Caco-2 (cell line): ENCODE data around the gene ZFYVE19. TPM values are rescaled to one million over a fixed set of nuclear protein-coding genes. Genes with fewer than 3 reads are reported as not detected.

Experiments used
- BruUV-seq: library from RNA; stranded (reverse); fragments of 400-500 nt; replicated peaks from 2 replicates; lab custom pipeline; 2021; lab: Mats Ljungman, UMichigan
- CTCF ChIA-PET: fragments of 300-600 bp; sonication (Branson Sonifier 250); formaldehyde crosslinking; loops from one replicate; lab custom pipeline; 2022; ENCODE audit warnings: antibody characterized with exemption; lab: Charles Lee
- POLR2A ChIA-PET: fragments of 300-600 bp; sonication (Branson Sonifier 250); formaldehyde crosslinking; loops from one replicate; lab custom pipeline; 2022; ENCODE audit warnings: antibody characterized with exemption; lab: Charles Lee
- DNase-seq, 2 experiments: peaks; one replicate each; pipeline versions ENCODE4 v3.0.0 to v3.0.0-alpha.2; 2020 to 2022
- H3K27me3 ChIP-seq: replicated peaks from 2 replicates; pipeline ENCODE4 v1.6.0; 2011; ENCODE audit warnings: low read length; ENCODE audit not compliant: control insufficient read depth, insufficient read depth
- H3K36me3 ChIP-seq: 2 replicates; pipeline ENCODE4 v1.5.1; 2011; ENCODE audit warnings: low read length; ENCODE audit not compliant: control insufficient read depth, insufficient read depth
- H3K4me1 ChIP-seq: fragments of 250-450 bp; sonication (Bioruptor Pico); 2 replicates; pipeline ENCODE4 v1.5.1; 2020; ENCODE audit warnings: mild to moderate bottlenecking
- H3K4me3 ChIP-seq: 2 replicates; pipeline ENCODE4 v1.5.1; 2011; ENCODE audit warnings: low read depth, mild to moderate bottlenecking, control low read depth, low read length
- H3K9me3 ChIP-seq: fragments of 250-450 bp; sonication (Bioruptor Pico); 2 replicates; pipeline ENCODE4 v1.5.1; 2020; ENCODE audit warnings: mild to moderate bottlenecking, moderate library complexity
- H3K27ac Mint-ChIP-seq: one replicate; pipeline ENCODE4 v1.8.0; 2022; ENCODE audit warnings: mixed read lengths; ENCODE audit not compliant: unreplicated experiment
- H3K27me3 Mint-ChIP-seq: one replicate; pipeline ENCODE4 v1.8.0; 2022; ENCODE audit warnings: mixed read lengths; ENCODE audit not compliant: insufficient read depth, unreplicated experiment
- H3K36me3 Mint-ChIP-seq: one replicate; pipeline ENCODE4 v1.8.0; 2022; ENCODE audit warnings: mild to moderate bottlenecking, mixed read lengths; ENCODE audit not compliant: insufficient read depth, unreplicated experiment
- H3K4me1 Mint-ChIP-seq: one replicate; pipeline ENCODE4 v1.8.0; 2022; ENCODE audit warnings: low read depth, mixed read lengths; ENCODE audit not compliant: unreplicated experiment
- H3K4me3 Mint-ChIP-seq: one replicate; pipeline ENCODE4 v1.8.0; 2022; ENCODE audit warnings: mild to moderate bottlenecking, moderate library complexity, mixed read lengths; ENCODE audit not compliant: unreplicated experiment
- H3K9me3 Mint-ChIP-seq: one replicate; pipeline ENCODE4 v1.8.0; 2022; ENCODE audit warnings: mixed read lengths; ENCODE audit not compliant: unreplicated experiment
- CTCF ChIP-seq, 2 experiments: fragments of 200-600 bp in 1 of 2; IDR thresholded peaks; 1 replicate in 1 of 2; 2 replicates in 1 of 2; pipeline versions ENCODE4 v1.5.1 to v1.8.0; 2011 to 2022; ENCODE audit warnings: antibody characterized with exemption in 1 of 2, control low read depth in 1 of 2, inconsistent platforms in 1 of 2, low read depth in 1 of 2, low read length in 1 of 2, mild to moderate bottlenecking in 1 of 2, moderate library complexity in 1 of 2; ENCODE audit not compliant: insufficient read depth in 1 of 2, severe bottlenecking in 1 of 2, unreplicated experiment in 1 of 2
- intact Hi-C: fragments of 100-400 bp; cut with micrococcal nuclease; formaldehyde crosslinking; loops from one replicate; pipeline ENCODE4 v1.10.0; 2022; ENCODE audit not compliant: unreplicated experiment
- total RNA-seq: library from RNA; stranded (reverse); gene quantifications from 2 replicates; pipeline ENCODE4 v1.2.3, GENCODE V29; 2022

ZFYVE19 gene
- total RNA-seq, 1 experiment from 2014 or later = 26.7 TPM

- ChIA-PET POLR2A (no interaction called here), CTCF (no interaction called here)
- Histone ChIP-seq H3K4me3 (no peak overlapping the region), H3K9me3 (no peaks in the 10 kb centered on the region), H3K4me1 (peaks cover 16% of the 10 kb centered on the region), H3K27me3 (no peaks in the 10 kb centered on the region), H3K36me3 (peaks cover 4% of the 10 kb centered on the region)
- intact Hi-C loops = no loop called here
- no peak overlapping the region for H3K4me3 Mint-ChIP-seq
- no peak overlapping the region for H3K27ac Mint-ChIP-seq
- H3K9me3 Mint-ChIP-seq = no peaks in the 10 kb centered on the region
- no peaks in the 10 kb centered on the region for H3K4me1 Mint-ChIP-seq
- H3K27me3 Mint-ChIP-seq = no peaks in the 10 kb centered on the region
- BruUV-seq = no TSS peak
- H3K36me3 Mint-ChIP-seq = peaks cover 7% of the 10 kb centered on the region
- no peak for TF ChIP-seq CTCF (IDR thresholded peaks at IDR 0.05; ENCODE audit: insufficient read depth in 1 of 2, low read depth in 1 of 2, low read length in 1 of 2, severe bottlenecking in 1 of 2, unreplicated experiment in 1 of 2)
- no peak for DNase-seq
Observed at GRCh38 chr15:40841741-40842140, 34.9 kb downstream of the ZFYVE19 start.

- Histone ChIP-seq H3K36me3 (peaks cover 4% of the 10 kb centered on the region), H3K9me3 (no peaks in the 10 kb centered on the region), H3K27me3 (no peaks in the 10 kb centered on the region), H3K4me3 (peak overlapping the region; percentile 85), H3K4me1 (peaks cover 33% of the 10 kb centered on the region)
- peak overlapping the region; percentile 99 for H3K4me3 Mint-ChIP-seq
- H3K36me3 Mint-ChIP-seq = peaks cover 20% of the 10 kb centered on the region
- no peak for TF ChIP-seq CTCF (IDR thresholded peaks at IDR 0.05; ENCODE audit: insufficient read depth in 1 of 2, low read depth in 1 of 2, low read length in 1 of 2, severe bottlenecking in 1 of 2, unreplicated experiment in 1 of 2)
- H3K4me1 Mint-ChIP-seq = peaks cover 8% of the 10 kb centered on the region
- intact Hi-C loops = no loop called here
- ChIA-PET CTCF (interaction anchor here (0.6 to 2.1 kb wide), 12 partner anchors 14 to 255 kb away, joined by 3 to 11 read pairs (median 4); partner anchors contain the start of genes CHAC1, DNAJC17, GCHFR and RHOV), POLR2A (interaction anchor here (0.5 to 3.8 kb wide), 15 partner anchors 9 to 389 kb away, joined by 3 to 23 read pairs (median 5); partner anchors contain the start of genes CCDC32, DNAJC17, PPP1R14D and ZFYVE19)
- no peaks in the 10 kb centered on the region for H3K27me3 Mint-ChIP-seq
- BruUV-seq = no TSS peak
- H3K27ac Mint-ChIP-seq = peak overlapping the region; percentile 89
- H3K9me3 Mint-ChIP-seq = no peaks in the 10 kb centered on the region
- DNase-seq = no peak
Observed at GRCh38 chr15:40843261-40843884, 36.5 kb downstream of the ZFYVE19 start.

- ChIA-PET CTCF (interaction anchor here (0.5 to 2.1 kb wide), 14 partner anchors 13 to 256 kb away, joined by 3 to 11 read pairs (median 4); partner anchors contain the start of genes CHAC1, DNAJC17, GCHFR and RHOV), POLR2A (interaction anchor here (0.5 to 3.8 kb wide), 17 partner anchors 8 to 390 kb away, joined by 3 to 23 read pairs (median 5); partner anchors contain the start of genes CCDC32, DNAJC17, PPP1R14D and ZFYVE19)
- Histone ChIP-seq H3K36me3 (peaks cover 4% of the 10 kb centered on the region), H3K4me1 (peaks cover 34% of the 10 kb centered on the region), H3K9me3 (no peaks in the 10 kb centered on the region), H3K27me3 (no peaks in the 10 kb centered on the region), H3K4me3 (peak within 1 kb of the TSS; percentile 85)
- intact Hi-C loops = no loop called here
- peak; percentile 79 for DNase-seq
- H3K27ac Mint-ChIP-seq = peak within 1 kb of the TSS; percentile 93
- peaks cover 9% of the 10 kb centered on the region for H3K4me1 Mint-ChIP-seq
- no peaks in the 10 kb centered on the region for H3K27me3 Mint-ChIP-seq
- BruUV-seq = no TSS peak
- no peak for TF ChIP-seq CTCF (IDR thresholded peaks at IDR 0.05; ENCODE audit: insufficient read depth in 1 of 2, low read depth in 1 of 2, low read length in 1 of 2, severe bottlenecking in 1 of 2, unreplicated experiment in 1 of 2)
- H3K36me3 Mint-ChIP-seq = peaks cover 27% of the 10 kb centered on the region
- H3K4me3 Mint-ChIP-seq = peak within 1 kb of the TSS; percentile 99
- H3K9me3 Mint-ChIP-seq = no peaks in the 10 kb centered on the region
Observed at GRCh38 chr15:40843885-40844695, 37.2 kb downstream of the ZFYVE19 start, which contains the start of gene SPINT1. Gene SPINT1, plus strand, starts transcription at chr15:40844048. Its CDS starts 507 bp downstream, at chr15:40844555.
